Panc1 (cell line): ENCODE data around the gene IQGAP1. TPM values are rescaled to one million over a fixed set of nuclear protein-coding genes. Genes with fewer than 3 reads are reported as not detected.
A peak's percentile ranks its signal among the peaks of the same experiment; 100 is the strongest.

Source experiments
- ATAC-seq: fragments of 200-7000 bp; cut with Tn5 transposase; 2 replicates; pipeline ENCODE4 v1.9.1; 2020; ENCODE audit warnings: mild to moderate bottlenecking, moderate library complexity
- BruUV-seq: library from RNA; stranded (reverse); fragments of 400-500 nt; replicated peaks from 2 replicates; lab custom pipeline; 2021; lab: Mats Ljungman, UMichigan
- CTCF ChIA-PET: fragments of 300-600 bp; sonication (Branson Sonifier 250); formaldehyde crosslinking; loops from one replicate; lab custom pipeline; 2022; ENCODE audit warnings: antibody characterized with exemption; lab: Charles Lee
- POLR2A ChIA-PET: fragments of 300-600 bp; sonication (Branson Sonifier 250); formaldehyde crosslinking; loops from one replicate; lab custom pipeline; 2022; ENCODE audit warnings: antibody characterized with exemption; lab: Charles Lee
- DNase-seq: peaks from one replicate; pipeline ENCODE4 v3.0.0-alpha.2; 2010; ENCODE audit warnings: low read depth, low spot score
- H3K27ac ChIP-seq: 2 replicates; pipeline ENCODE4 v1.5.1; 2011; ENCODE audit warnings: mild to moderate bottlenecking, low read length, inconsistent platforms
- H3K27me3 ChIP-seq: fragments of 200-500 bp; sonication (Bioruptor generic); 2 replicates; pipeline ENCODE4 v1.6.0; 2014; ENCODE audit warnings: low read length, inconsistent platforms; ENCODE audit not compliant: control insufficient read depth, insufficient read depth
- H3K36me3 ChIP-seq: fragments of 200-500 bp; sonication (Bioruptor generic); 2 replicates; pipeline ENCODE4 v1.5.1; 2014; ENCODE audit warnings: inconsistent platforms, mild to moderate bottlenecking, low read length, moderate library complexity; ENCODE audit not compliant: control insufficient read depth, insufficient read depth
- H3K4me1 ChIP-seq: 2 replicates; pipeline ENCODE4 v1.5.1; 2011; ENCODE audit warnings: inconsistent platforms, mild to moderate bottlenecking, low read length, moderate library complexity; ENCODE audit not compliant: control insufficient read depth, insufficient read depth
- H3K4me3 ChIP-seq, 2 experiments: 2 replicates each; pipeline ENCODE4 v1.5.1; 2011 to 2012; ENCODE audit warnings: low read depth in 2 of 2, low read length in 2 of 2, mild to moderate bottlenecking in 2 of 2, inconsistent platforms in 1 of 2, moderate library complexity in 1 of 2
- H3K9me3 ChIP-seq: fragments of 200-500 bp; sonication (Bioruptor generic); 2 replicates; pipeline ENCODE4 v1.5.1; 2014; ENCODE audit warnings: low read depth, mild to moderate bottlenecking, inconsistent platforms, low read length, moderate library complexity; ENCODE audit not compliant: control insufficient read depth, insufficient read depth
- CTCF ChIP-seq: fragments of 450-650 bp; IDR thresholded peaks from 2 replicates; pipeline ENCODE4 v1.5.1; 2017; ENCODE audit warnings: mild to moderate bottlenecking
- POLR2AphosphoS5 ChIP-seq: IDR thresholded peaks from 2 replicates; pipeline ENCODE4 v1.6.1; 2012; ENCODE audit warnings: mild to moderate bottlenecking, low read depth, low read length, moderate library complexity
- REST ChIP-seq, 2 experiments: IDR thresholded peaks; 2 replicates each; pipeline ENCODE4 v1.6.1; 2011 to 2012; ENCODE audit warnings: low read depth in 2 of 2, control low read depth in 1 of 2, low read length in 1 of 2, mild to moderate bottlenecking in 1 of 2, moderate library complexity in 1 of 2; ENCODE audit not compliant: insufficient read depth in 1 of 2
- SIN3A ChIP-seq: IDR thresholded peaks from 2 replicates; pipeline ENCODE4 v1.6.1; 2012; ENCODE audit warnings: low read depth, mild to moderate bottlenecking, low read length, moderate library complexity, borderline replicate concordance; ENCODE audit not compliant: insufficient read depth
- TCF7L2 ChIP-seq: IDR thresholded peaks from 2 replicates; pipeline ENCODE4 v1.6.1; 2011; ENCODE audit warnings: mild to moderate bottlenecking, low read depth, low read length, inconsistent platforms
- in situ Hi-C: cut with HindIII; loops from 2 replicates; pipeline ENCODE4 v1.10.0; 2016; ENCODE audit warnings: low sequenced_read_pairs, low pct_unique_long_range_greater_than_20kb
- intact Hi-C: fragments of 100-400 bp; cut with micrococcal nuclease; formaldehyde crosslinking; loops from one replicate; pipeline ENCODE4 v1.10.0; 2022; ENCODE audit not compliant: unreplicated experiment
- total RNA-seq: library from RNA; stranded (reverse); gene quantifications from one replicate; pipeline ENCODE4 v1.2.1, GENCODE V29; 2021; ENCODE audit not compliant: unreplicated experiment

Gene IQGAP1
- total RNA-seq, 1 experiment from 2014 or later, result 228 TPM

GRCh38 chr15:90352107-90352893 lies 35.7 kb upstream of the IQGAP1 start, which contains the start of gene ZNF774:
TSS of gene ZNF774 (plus strand) at chr15:90352284. CDS start at chr15:90354661, 2,377 bp downstream.
- no peaks in the 10 kb centered on the region for H3K36me3 ChIP-seq
- H3K4me1 ChIP-seq, result peaks cover 10% of the 10 kb centered on the region
- no peaks in the 10 kb centered on the region for H3K9me3 ChIP-seq
- intact Hi-C loops (no loop called here), in situ Hi-C loops (no loop called here)
- ATAC-seq, result peak; percentile 99
- TF ChIP-seq TCF7L2 (peak; percentile 80), REST (IDR thresholded peaks at IDR 0.05; ENCODE audit: insufficient read depth in 1 of 2, low read depth in 2 of 2, low read length in 1 of 2) (no peak)
- H3K4me3 ChIP-seq, result peak within 1 kb of the TSS; percentile 79 to 85
- BruUV-seq, result TSS peak; percentile 90
- ChIA-PET POLR2A (interaction anchor here (0.6 kb wide), 2 partner anchors 27 to 63 kb away, joined by 3 to 4 read pairs; no protein-coding TSS in a partner anchor), CTCF (no interaction called here)
- no peaks in the 10 kb centered on the region for H3K27me3 ChIP-seq
- DNase-seq, result peak; percentile 94
- H3K27ac ChIP-seq, result peak within 1 kb of the TSS; percentile 55

GRCh38 chr15:90354986-90355385 lies 33.1 kb upstream of the IQGAP1 start:
- ChIA-PET POLR2A (no interaction called here), CTCF (no interaction called here)
- no peak overlapping the region for H3K27ac ChIP-seq
- H3K36me3 ChIP-seq, result no peaks in the 10 kb centered on the region
- ATAC-seq (no peak), DNase-seq (no peak)
- no peaks in the 10 kb centered on the region for H3K27me3 ChIP-seq
- no peaks in the 10 kb centered on the region for H3K9me3 ChIP-seq
- no peak overlapping the region for H3K4me3 ChIP-seq
- intact Hi-C loops (no loop called here), in situ Hi-C loops (no loop called here)
- peaks cover 10% of the 10 kb centered on the region for H3K4me1 ChIP-seq
- TF ChIP-seq CTCF (no peak), POLR2AphosphoS5 (no peak), REST (IDR thresholded peaks at IDR 0.05; ENCODE audit: insufficient read depth in 1 of 2, low read depth in 2 of 2, low read length in 1 of 2) (no peak), SIN3A (no peak), TCF7L2 (no peak)
- no TSS peak for BruUV-seq
